ENCODE measurements around the gene REPS2. TPM values are rescaled to one million over a fixed set of nuclear protein-coding genes. Genes with fewer than 3 reads are reported as not detected.

REPS2 gene
- total RNA-seq, 1 donor from 2014 or later: not detected

- intact Hi-C loops (cut with micrococcal nuclease): no loop called here
These were observed 131.7 kb downstream of the REPS2 start for GRCh38 chrX:17078031-17078720.

DNA sequence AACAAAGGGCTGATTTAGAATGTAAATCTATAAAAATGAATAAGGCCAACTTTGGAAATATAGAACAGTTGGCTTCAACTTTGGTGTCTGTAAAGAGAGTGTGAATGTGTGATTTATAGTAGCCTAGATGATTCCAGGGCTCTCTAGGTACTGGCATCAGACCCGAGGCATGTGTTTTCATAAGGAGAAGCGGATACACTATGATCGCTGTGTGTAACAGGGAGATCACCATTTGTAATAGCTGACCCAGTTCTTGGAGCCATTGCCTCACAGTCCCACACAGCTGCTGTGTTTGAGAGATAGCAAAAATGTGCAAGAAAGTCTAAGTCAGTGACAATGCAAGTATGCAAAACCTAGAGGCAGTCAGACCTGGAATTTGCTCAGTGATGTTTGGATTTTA lies 135.1 kb downstream of the REPS2 start:
- intact Hi-C loops (cut with micrococcal nuclease): no loop called here

GRCh38 chrX:17081968-17082367 lies 135.5 kb downstream of the REPS2 start:
- intact Hi-C loops (cut with micrococcal nuclease): no loop called here

DNA sequence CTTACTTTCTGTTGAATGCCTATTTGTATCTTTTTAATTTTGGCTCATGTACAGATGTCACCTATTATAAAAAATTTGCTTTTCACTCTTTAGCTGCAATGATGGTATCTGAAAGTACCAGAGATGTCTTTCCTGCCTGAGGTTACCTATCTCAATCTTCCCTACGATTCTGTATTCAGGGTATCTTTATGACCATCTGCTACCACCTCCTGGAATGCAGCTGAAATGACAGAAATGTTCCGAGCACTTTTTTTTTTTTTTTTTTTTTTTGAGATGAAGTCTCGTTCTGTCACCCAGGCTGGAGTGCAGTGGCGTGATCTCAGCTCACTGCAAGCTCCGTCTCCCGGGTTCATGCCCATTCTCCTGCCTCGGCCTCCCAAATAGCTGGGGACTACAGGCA lies 136.4 kb downstream of the REPS2 start:
- intact Hi-C loops (cut with micrococcal nuclease): no loop called here

DNA sequence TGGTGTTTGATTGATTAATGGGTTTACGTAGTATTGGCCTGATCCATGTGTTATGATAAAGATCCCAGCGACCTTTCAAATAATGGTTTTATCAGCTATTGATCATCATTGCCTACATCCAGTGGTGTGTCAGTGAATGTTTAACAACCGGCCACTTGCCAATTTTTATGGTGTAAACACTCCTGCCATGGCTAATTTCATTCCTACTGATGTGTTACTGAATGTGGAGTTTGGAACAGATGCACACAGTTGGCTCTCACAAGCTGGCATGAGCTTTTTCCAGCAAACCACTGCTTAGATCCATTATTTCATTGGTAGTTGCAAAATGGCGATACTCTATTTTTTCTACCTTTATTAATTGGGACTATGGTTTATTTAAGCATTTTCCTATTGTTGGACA lies 139.9 kb downstream of the REPS2 start:
- intact Hi-C loops (cut with micrococcal nuclease): no loop called here

- intact Hi-C loops (cut with micrococcal nuclease): no loop called here
These were observed 148.7 kb downstream of the REPS2 start for GRCh38 chrX:17095161-17095560.

DNA sequence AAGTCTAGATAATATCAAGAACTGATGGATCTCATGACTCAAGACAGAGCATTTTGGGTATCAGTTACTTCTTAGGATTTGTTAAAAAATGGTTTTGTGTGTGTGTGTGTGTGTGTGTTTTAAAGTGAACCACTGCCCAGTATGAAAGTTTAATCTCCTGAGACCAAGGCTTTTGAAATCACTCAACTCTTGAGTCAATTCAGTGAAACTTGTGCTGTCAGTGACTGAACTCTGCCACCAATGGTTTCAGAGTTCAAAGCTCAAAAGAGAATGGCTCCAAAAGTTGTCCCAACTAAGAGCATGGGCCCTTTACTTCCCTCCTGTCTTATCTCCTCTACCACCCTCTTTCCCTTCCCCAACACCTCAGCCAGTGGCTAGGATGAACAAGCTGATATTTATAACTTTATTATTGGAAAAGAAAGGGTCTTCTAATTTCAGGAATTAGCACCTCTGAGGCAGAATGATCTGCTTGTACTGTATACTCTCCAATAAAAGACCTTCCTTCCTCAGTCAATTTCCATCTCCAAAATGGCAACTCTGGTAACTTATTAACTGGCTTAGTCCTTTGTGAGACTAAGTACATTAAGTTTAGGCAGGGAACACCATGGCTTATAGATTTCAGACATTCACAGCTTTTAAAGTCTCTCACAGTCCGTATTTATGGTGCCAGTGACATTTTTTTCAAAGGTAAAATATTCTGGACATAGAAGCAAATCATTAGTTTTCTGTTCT lies 152.2 kb downstream of the REPS2 start:
- intact Hi-C loops (cut with micrococcal nuclease): no loop called here

DNA sequence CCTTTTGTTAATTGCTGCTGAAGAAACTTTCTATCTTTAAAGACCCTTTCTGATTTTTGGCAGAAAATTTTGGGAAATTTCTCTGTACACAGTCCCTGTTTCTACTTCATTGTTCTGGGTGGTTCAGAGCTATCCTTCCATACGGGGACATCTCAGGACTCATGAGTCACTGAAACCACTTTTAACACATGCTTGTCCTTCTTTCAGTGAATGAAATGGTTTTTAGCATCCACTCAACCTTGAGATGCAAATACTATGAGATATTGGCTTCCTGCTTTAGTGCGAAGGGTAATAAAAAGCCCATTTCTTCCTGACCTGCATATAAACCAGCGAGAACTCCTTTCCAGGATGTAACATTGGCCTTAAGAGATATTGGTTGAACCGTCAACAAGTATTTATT lies 158.0 kb downstream of the REPS2 start:
- intact Hi-C loops (cut with micrococcal nuclease): no loop called here

DNA sequence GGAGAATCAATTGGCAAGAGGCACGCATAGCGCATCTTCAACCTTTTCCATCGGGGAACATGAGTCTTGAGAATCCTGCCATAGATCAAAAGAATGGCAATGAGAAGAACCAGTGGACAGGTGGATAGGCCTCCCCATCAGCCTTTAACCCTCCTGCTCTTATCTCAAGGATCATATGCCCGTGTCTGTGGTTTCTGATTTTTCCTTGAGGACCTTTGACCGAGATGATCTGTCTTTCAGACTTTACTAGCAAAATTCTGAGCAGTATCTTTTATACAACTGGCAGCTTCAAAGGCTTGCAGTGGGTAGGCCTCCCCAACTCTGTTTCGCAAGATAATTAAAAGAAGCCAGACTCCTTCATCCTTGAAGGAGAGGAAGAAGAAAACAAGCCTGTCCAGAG lies 174.4 kb downstream of the REPS2 start:
- intact Hi-C loops (cut with micrococcal nuclease): no loop called here

GRCh38 chrX:17154001-17154400 lies 207.5 kb downstream of the REPS2 start:
- intact Hi-C loops (cut with micrococcal nuclease): no loop called here

DNA sequence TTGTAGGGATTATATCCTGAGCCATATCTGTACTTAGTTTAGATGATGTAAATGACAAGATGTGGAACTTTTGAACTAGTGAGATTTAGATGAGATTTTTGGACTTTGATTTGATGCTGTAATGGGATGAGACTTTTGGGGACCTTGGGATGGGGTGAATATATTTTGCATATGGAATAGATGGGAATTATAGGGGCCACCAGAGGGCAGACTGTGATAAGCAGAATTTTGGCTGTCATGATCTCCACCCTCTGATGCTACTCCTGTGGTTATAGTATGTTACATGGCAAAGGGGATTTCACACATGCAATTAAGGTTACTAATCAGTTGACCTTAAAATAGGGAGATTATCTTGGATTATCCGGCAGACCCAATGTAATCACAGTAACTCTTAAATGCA lies 214.5 kb downstream of the REPS2 start:
- intact Hi-C loops (cut with micrococcal nuclease): no loop called here

- intact Hi-C loops (cut with micrococcal nuclease): no loop called here
These were observed 215.5 kb downstream of the REPS2 start for GRCh38 chrX:17161991-17162390.

- intact Hi-C loops (cut with micrococcal nuclease): no loop called here
These were observed 217.6 kb downstream of the REPS2 start for GRCh38 chrX:17164079-17164478.

DNA sequence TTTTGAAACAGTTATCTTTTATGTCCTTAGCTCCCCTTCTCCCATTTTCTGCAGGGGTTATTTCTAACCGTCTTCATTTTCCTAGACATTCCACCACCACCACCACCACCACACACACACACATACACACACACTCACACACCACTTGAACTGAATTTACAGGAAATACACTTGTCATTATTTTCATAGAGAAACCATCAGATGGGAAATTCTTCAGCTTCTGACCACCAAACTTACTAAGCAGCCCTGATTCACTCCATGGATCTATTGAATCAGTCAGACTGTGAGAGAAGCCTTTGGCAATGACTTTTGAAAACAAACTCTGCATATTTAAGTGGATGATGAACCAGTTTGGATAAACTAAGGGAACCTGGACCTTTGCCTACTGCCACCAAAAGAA lies 218.5 kb downstream of the REPS2 start:
- intact Hi-C loops (cut with micrococcal nuclease): no loop called here

- intact Hi-C loops (cut with micrococcal nuclease): no loop called here
These were observed 221.5 kb downstream of the REPS2 start for GRCh38 chrX:17167915-17168314.

- intact Hi-C loops (cut with micrococcal nuclease): no loop called here
These were observed 224.5 kb downstream of the REPS2 start for GRCh38 chrX:17170973-17171372.

DNA sequence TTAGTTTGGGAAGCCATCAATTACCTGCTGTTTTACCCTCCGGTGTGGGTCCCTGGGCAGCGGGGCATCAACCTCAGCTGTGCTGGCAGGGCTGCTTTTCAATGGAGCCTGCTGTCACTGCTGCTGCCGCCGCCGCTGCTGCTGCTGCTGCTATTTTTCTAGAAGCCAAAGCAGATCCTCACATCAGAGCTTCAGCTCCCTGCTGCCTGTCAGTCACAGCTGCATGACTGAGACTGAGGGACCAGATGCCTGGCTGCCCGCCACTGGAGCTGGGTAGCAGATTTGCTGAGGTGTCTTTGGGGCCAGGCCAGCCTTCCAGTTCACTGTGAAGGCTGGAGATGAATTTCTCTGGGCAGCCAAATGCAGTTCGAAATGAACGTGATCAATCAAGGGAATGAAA lies 228.2 kb downstream of the REPS2 start:
- intact Hi-C loops (cut with micrococcal nuclease): no loop called here

GRCh38 chrX:17182317-17182716 lies 235.9 kb downstream of the REPS2 start:
- intact Hi-C loops (cut with micrococcal nuclease): no loop called here

DNA sequence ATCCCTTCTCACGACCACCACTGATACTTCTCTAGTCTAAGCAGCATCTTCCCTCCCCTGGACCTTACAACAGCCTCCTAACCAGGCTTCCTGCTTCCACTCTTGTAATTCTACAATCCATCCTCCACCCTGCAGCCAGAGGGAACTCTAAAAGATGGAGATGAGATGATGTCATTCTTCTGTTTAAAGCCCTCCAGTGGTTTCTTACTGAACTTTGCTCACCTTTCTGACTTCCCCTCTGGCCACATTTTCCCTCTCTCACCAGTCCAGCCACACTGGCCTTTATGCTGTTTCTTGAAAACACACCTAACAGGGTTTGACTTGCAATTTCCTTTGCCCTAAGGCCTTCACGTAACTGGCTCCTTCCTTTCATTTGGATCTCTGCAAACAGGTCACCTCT lies 237.1 kb downstream of the REPS2 start:
- intact Hi-C loops (cut with micrococcal nuclease): no loop called here

DNA sequence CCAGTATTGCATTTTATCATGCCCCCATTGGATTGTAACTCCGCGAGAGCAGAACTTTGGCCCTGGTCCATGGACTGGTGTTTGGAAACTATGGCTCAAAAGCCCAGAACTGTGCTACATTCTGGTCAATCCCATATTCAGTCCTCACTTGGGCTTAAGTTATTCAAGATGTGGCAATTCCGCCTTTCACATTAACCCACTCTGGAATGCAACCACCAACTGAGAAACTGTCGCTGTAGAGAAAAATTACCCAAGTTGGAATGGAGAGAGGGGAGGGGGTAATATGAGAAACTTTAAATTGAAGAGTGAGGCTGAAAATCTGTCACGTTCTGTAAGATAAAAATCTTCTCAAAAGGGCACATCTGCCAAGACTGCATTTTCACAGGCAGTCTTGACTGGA lies 239.0 kb downstream of the REPS2 start:
- intact Hi-C loops (cut with micrococcal nuclease): no loop called here

GRCh38 chrX:17187136-17187756 lies 240.8 kb downstream of the REPS2 start:
- intact Hi-C loops (cut with micrococcal nuclease): no loop called here

DNA sequence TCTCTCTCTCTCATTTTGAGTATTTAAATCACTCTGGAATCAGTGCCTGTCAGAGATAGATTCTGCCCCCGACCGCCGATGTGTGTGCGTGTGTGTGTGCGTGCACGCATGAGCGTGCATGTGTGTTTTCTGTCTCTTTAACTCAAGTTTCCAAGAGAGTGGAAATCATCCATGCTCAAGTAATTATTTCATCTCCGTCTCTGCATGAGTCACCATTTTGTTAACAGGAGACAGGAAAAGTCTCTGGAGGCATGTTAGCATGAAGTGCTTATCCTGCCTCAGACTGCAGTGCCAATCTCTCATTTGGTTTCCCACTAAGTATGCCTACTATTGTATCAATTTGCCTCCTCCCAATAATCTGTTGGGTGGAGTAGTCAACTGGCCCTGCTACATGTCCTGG lies 245.6 kb downstream of the REPS2 start:
- intact Hi-C loops (cut with micrococcal nuclease): no loop called here
